ENCODE results near the gene EPDR1.

GRCh38 chr7:37921876-37922275, 1.4 kb downstream of the EPDR1 start:
- no peak for TF ChIP-seq GATA2 (IDR thresholded peaks at IDR 0.05; ENCODE audit: low read depth, low read length)
- TF ChIP-seq GATA3 (IDR thresholded peaks at IDR 0.05; ENCODE audit: low read depth, low read length): no peak
